Hepatocyte (in vitro differentiated cells): ENCODE results near the gene MEIS2. TPM values are rescaled to one million over a fixed set of nuclear protein-coding genes. Genes with fewer than 3 reads are reported as not detected.

Experiments
- DNase-seq: peaks from one replicate; pipeline ENCODE4 v3.0.0-alpha.2; 2016; ENCODE audit warnings: low spot score
- H2AFZ ChIP-seq: fragments of 200-600 bp; sonication (generic); 2 replicates; pipeline ENCODE4 v1.6.0; 2016; ENCODE audit warnings: antibody characterized with exemption, mild to moderate bottlenecking
- H3K27ac ChIP-seq: fragments of 200-600 bp; sonication (generic); 2 replicates; pipeline ENCODE4 v1.5.1; 2016; ENCODE audit warnings: mild to moderate bottlenecking
- H3K27me3 ChIP-seq: fragments of 200-600 bp; sonication (generic); 2 replicates; pipeline ENCODE4 v1.6.1; 2016
- H3K36me3 ChIP-seq: fragments of 200-600 bp; sonication (generic); replicated peaks from 2 replicates; pipeline ENCODE4 v1.5.1; 2016; ENCODE audit warnings: low read depth; ENCODE audit not compliant: insufficient read depth
- H3K4me1 ChIP-seq: fragments of 200-600 bp; sonication (generic); 2 replicates; pipeline ENCODE4 v1.5.1; 2016; ENCODE audit warnings: mild to moderate bottlenecking, moderate library complexity; ENCODE audit not compliant: insufficient read depth
- H3K4me2 ChIP-seq: fragments of 200-600 bp; sonication (generic); 2 replicates; pipeline ENCODE4 v1.6.0; 2016
- H3K4me3 ChIP-seq: fragments of 200-600 bp; sonication (generic); 2 replicates; pipeline ENCODE4 v1.5.1; 2016; ENCODE audit warnings: mild to moderate bottlenecking
- H3K79me2 ChIP-seq: fragments of 200-600 bp; sonication (generic); 2 replicates; pipeline ENCODE4 v1.6.0; 2017; ENCODE audit warnings: mild to moderate bottlenecking
- H3K9me2 ChIP-seq: fragments of 200-600 bp; sonication (generic); replicated peaks from 2 replicates; pipeline ENCODE4 v1.6.0; 2017; ENCODE audit warnings: mild to moderate bottlenecking; ENCODE audit not compliant: insufficient read depth
- H3K9me3 ChIP-seq: fragments of 200-600 bp; sonication (generic); 2 replicates; pipeline ENCODE4 v1.5.1; 2016; ENCODE audit warnings: low read depth, mild to moderate bottlenecking
- H4K20me1 ChIP-seq: fragments of 200-600 bp; sonication (generic); 2 replicates; pipeline ENCODE4 v1.6.0; 2016; ENCODE audit warnings: mild to moderate bottlenecking; ENCODE audit not compliant: insufficient read depth, poor library complexity, severe bottlenecking
- EZH2 ChIP-seq: fragments of 200-600 bp; sonication (generic); IDR thresholded peaks from 2 replicates; pipeline ENCODE4 v1.6.1; 2016; ENCODE audit warnings: antibody characterized with exemption, mild to moderate bottlenecking, borderline replicate concordance
- EZH2phosphoT487 ChIP-seq: fragments of 200-600 bp; sonication (generic); IDR thresholded peaks from one replicate; pipeline ENCODE4 v1.6.1; 2018; ENCODE audit warnings: antibody characterized with exemption, mild to moderate bottlenecking, low read depth, moderate library complexity; ENCODE audit not compliant: unreplicated experiment, severe bottlenecking
- WGBS: methylation state at CpG from one replicate; pipeline ENCODE4 v1.1.6; 2016; ENCODE audit warnings: low lambda C conversion rate; ENCODE audit errors: missing lambda C conversion rate; 5-methylcytosine and 5-hydroxymethylcytosine counted together
- polyA plus RNA-seq: library from polyadenylated mRNA; unstranded; fragments of >200 nt; fragmentation: Nextera tagmentation; extraction: Ambion mirVana; gene quantifications from 2 replicates; pipeline ENCODE4 v1.2.1, GENCODE V29; 2016
- total RNA-seq: library from RNA; depleted of rRNA; stranded (reverse); fragments of >200 nt; gene quantifications from 2 replicates; pipeline ENCODE4 v1.2.3, GENCODE V29; 2014
- TF ChIP-seq, protein P1 (sequence below): fragments of 200-600 bp; sonication (generic); IDR thresholded peaks from 2 replicates; pipeline ENCODE4 v1.5.1; 2016; ENCODE audit warnings: antibody characterized with exemption, mild to moderate bottlenecking; ENCODE audit not compliant: poor library complexity

Gene MEIS2
- total and polyA plus RNA-seq, 2 experiments from 2014 or later, result 20.6 to 33.5 TPM

DNA sequence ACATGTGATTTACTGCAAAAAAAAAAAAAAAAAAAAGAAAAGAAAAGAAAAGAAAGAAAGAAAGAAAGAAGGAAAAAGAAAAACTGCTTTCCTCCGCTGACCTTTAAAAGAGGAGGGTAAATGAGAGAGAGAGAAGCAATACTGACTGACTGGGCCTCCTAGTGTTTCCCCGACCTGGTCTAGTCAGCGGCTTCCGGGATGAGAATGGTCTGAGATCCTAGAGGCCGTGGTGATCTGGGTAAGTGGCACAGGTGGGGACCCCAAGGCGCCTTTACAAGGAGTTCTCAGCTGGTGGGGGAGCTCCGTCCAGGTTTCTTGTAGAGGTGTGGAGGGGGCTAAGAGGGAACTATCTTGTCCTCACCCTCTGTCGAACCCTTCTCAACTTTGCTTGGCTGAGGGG lies 223.1 kb downstream of the MEIS2 start:
- Histone ChIP-seq H3K27ac (no peak overlapping the region), H3K4me3 (no peak overlapping the region), H3K79me2 (no peaks in the 10 kb centered on the region), H2AFZ (no peak overlapping the region), H3K4me2 (no peak overlapping the region), H3K9me3 (no peaks in the 10 kb centered on the region), H3K4me1 (no peaks in the 10 kb centered on the region), H3K9me2 (no peaks in the 10 kb centered on the region), H4K20me1 (no peaks in the 10 kb centered on the region), H3K27me3 (peaks cover 76% of the 10 kb centered on the region), H3K36me3 (no peaks in the 10 kb centered on the region)
- 43% methylated on average over 8 of the region's 8 CpGs for WGBS
- TF ChIP-seq EZH2phosphoT487, result no peak
- TF ChIP-seq, protein P1, sequence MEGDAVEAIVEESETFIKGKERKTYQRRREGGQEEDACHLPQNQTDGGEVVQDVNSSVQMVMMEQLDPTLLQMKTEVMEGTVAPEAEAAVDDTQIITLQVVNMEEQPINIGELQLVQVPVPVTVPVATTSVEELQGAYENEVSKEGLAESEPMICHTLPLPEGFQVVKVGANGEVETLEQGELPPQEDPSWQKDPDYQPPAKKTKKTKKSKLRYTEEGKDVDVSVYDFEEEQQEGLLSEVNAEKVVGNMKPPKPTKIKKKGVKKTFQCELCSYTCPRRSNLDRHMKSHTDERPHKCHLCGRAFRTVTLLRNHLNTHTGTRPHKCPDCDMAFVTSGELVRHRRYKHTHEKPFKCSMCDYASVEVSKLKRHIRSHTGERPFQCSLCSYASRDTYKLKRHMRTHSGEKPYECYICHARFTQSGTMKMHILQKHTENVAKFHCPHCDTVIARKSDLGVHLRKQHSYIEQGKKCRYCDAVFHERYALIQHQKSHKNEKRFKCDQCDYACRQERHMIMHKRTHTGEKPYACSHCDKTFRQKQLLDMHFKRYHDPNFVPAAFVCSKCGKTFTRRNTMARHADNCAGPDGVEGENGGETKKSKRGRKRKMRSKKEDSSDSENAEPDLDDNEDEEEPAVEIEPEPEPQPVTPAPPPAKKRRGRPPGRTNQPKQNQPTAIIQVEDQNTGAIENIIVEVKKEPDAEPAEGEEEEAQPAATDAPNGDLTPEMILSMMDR, result no peak
- TF ChIP-seq EZH2, result no peak
- no peak for DNase-seq

DNA sequence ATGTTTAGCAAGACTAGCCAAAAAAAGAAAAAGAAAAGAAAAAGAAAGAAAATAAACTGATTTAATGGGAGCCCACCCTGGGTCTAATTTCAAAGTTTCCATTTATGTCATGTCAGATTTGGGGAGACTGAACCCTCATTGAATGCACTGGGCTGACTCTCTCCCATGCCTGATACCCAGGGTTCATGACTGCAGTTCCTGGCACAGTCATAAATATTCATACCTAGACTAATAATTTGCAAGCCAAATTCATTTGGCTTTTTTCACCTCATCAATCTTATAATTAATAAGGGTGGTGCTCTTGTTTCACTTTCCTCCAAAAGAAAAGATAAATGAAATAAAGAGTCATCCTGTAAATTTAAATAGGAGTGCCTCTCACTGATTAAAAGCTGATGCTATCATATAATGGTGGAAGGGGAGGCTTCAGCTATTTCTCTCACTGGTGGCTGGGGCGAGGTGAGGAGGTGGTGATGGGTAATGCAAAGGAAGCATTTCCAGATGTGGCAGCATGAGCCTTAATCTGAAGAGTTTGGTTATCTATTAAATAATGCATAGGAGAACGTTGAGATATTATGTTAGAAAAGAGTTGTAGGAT lies 224.5 kb downstream of the MEIS2 start:
- DNase-seq, result no peak
- Histone ChIP-seq H3K9me2 (no peaks in the 10 kb centered on the region), H3K4me1 (no peaks in the 10 kb centered on the region), H3K27me3 (peaks cover 61% of the 10 kb centered on the region), H3K4me3 (no peak overlapping the region), H3K27ac (no peak overlapping the region), H3K4me2 (no peak overlapping the region), H3K79me2 (no peaks in the 10 kb centered on the region), H3K9me3 (no peaks in the 10 kb centered on the region), H4K20me1 (no peaks in the 10 kb centered on the region), H2AFZ (no peak overlapping the region), H3K36me3 (no peaks in the 10 kb centered on the region)
- 48% methylated on average over 2 of the region's 2 CpGs for WGBS
- no peak for TF ChIP-seq EZH2
- TF ChIP-seq EZH2phosphoT487, result no peak
- TF ChIP-seq, protein P1, result no peak

DNA sequence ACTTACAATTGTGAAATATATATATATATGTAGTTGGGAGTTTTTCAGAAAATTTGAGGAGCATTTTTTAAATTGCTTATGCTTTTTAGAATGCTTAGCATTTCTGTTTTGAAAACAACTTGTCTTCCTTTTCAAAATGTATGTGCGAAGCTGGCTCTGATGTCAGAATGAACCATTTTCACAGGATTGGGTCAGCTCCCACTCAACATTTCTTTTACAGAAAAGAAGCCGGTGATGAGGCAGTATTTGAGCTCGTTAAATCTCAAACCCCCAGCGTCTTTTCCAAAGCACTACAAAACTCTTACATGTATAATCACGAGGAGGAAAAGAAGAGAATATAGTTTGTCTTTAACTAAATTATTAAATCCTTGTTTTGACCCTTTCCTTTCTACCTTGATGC lies 225.4 kb downstream of the MEIS2 start:
- peaks cover 52% of the 10 kb centered on the region for H3K27me3 ChIP-seq
- TF ChIP-seq EZH2phosphoT487, result no peak
- TF ChIP-seq, protein P1, result no peak
- TF ChIP-seq EZH2, result no peak
- no peak for DNase-seq
- no peaks in the 10 kb centered on the region for H3K9me3 ChIP-seq
- H2AFZ ChIP-seq, result no peak overlapping the region
- no peaks in the 10 kb centered on the region for H3K79me2 ChIP-seq
- H4K20me1 ChIP-seq, result no peaks in the 10 kb centered on the region
- H3K9me2 ChIP-seq, result no peaks in the 10 kb centered on the region
- 64% methylated on average over 5 of the region's 5 CpGs for WGBS
- H3K27ac ChIP-seq, result no peak overlapping the region
- H3K4me1 ChIP-seq, result no peaks in the 10 kb centered on the region
- no peaks in the 10 kb centered on the region for H3K36me3 ChIP-seq
- no peak overlapping the region for H3K4me2 ChIP-seq
- no peak overlapping the region for H3K4me3 ChIP-seq

DNA sequence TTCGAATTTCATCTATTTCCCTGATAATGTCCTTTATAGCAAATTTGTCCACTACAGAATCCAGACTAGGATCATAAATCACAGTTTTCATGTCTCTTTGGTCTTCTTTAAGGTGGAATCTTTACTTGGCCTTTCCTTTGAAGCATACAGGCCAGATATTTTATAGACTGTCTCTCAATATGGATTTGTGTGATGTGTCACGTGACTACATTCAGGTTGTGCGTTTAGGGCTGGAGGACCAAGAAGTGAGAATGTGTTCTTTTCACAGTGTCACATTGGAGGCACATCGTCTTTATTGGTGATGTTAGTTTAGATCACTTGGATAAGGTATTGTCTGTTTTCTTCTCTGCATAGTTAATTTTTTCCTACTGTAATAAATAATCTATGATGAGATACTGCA lies 232.9 kb downstream of the MEIS2 start:
- Histone ChIP-seq H3K36me3 (no peaks in the 10 kb centered on the region), H3K27ac (no peak overlapping the region), H2AFZ (no peak overlapping the region), H3K4me1 (no peaks in the 10 kb centered on the region), H3K9me2 (no peaks in the 10 kb centered on the region), H3K4me3 (no peak overlapping the region), H4K20me1 (no peaks in the 10 kb centered on the region), H3K4me2 (no peak overlapping the region), H3K79me2 (no peaks in the 10 kb centered on the region), H3K27me3 (no peaks in the 10 kb centered on the region), H3K9me3 (no peaks in the 10 kb centered on the region)
- WGBS, result 89% methylated on average over 4 of the region's 4 CpGs
- TF ChIP-seq EZH2phosphoT487, result no peak
- TF ChIP-seq, protein P1, result no peak
- no peak for DNase-seq
